ENCODE results near the gene WNT8A.

WNT8A gene

GRCh38 chr5:138093036-138093435 lies 9.2 kb downstream of the WNT8A start:
- 88% methylated on average over 1 of the region's 1 CpG for WGBS
- peaks cover 93% of the 10 kb centered on the region for H3K27me3 ChIP-seq (ENCODE audit: insufficient read depth, low read length)

GRCh38 chr5:138095100-138095907 lies 11.5 kb downstream of the WNT8A start:
- no peak overlapping the region for H3K9ac ChIP-seq (ENCODE audit: low read depth, low read length)
- H3K36me3 ChIP-seq (ENCODE audit: insufficient read depth, low read length), result no peaks in the 10 kb centered on the region
- WGBS, result 0% methylated on average over 2 of the region's 4 CpGs
- H3K27me3 ChIP-seq (ENCODE audit: insufficient read depth, low read length), result peaks cover 93% of the 10 kb centered on the region
- H3K4me1 ChIP-seq (ENCODE audit: insufficient read depth, low read length), result peaks cover 46% of the 10 kb centered on the region
- peak overlapping the region; percentile 37 for H3K4me3 ChIP-seq (ENCODE audit: low read length)
- peak overlapping the region; percentile 90; the same call in 1 of the 2 replicates for H3K27ac ChIP-seq (ENCODE audit: low read depth, low read length)
- no peaks in the 10 kb centered on the region for H3K9me3 ChIP-seq (ENCODE audit: insufficient read depth, low read depth, low read length)

More at GRCh38 chr5:138093036-138093435, 9.2 kb downstream of the WNT8A start:
- Histone ChIP-seq H3K4me1 (ENCODE audit: insufficient read depth, low read length) (peaks cover 46% of the 10 kb centered on the region), H3K9me3 (ENCODE audit: insufficient read depth, low read depth, low read length) (no peaks in the 10 kb centered on the region), H3K27ac (ENCODE audit: low read depth, low read length) (no peak overlapping the region), H3K4me3 (ENCODE audit: low read length) (no peak overlapping the region), H3K36me3 (ENCODE audit: insufficient read depth, low read length) (no peaks in the 10 kb centered on the region), H3K9ac (ENCODE audit: low read depth, low read length) (no peak overlapping the region)

- H3K27ac ChIP-seq (ENCODE audit: low read depth, low read length), result no peak overlapping the region; the same call in 1 of the 2 replicates
- H3K27me3 ChIP-seq (ENCODE audit: insufficient read depth, low read length), result peaks cover 88% of the 10 kb centered on the region
- no peaks in the 10 kb centered on the region for H3K9me3 ChIP-seq (ENCODE audit: insufficient read depth, low read depth, low read length)
- peaks cover 46% of the 10 kb centered on the region for H3K4me1 ChIP-seq (ENCODE audit: insufficient read depth, low read length)
- H3K36me3 ChIP-seq (ENCODE audit: insufficient read depth, low read length), result no peaks in the 10 kb centered on the region
- H3K9ac ChIP-seq (ENCODE audit: low read depth, low read length), result no peak overlapping the region
- WGBS, result 85% methylated on average over 2 of the region's 2 CpGs
- no peak overlapping the region for H3K4me3 ChIP-seq (ENCODE audit: low read length)
Observed at GRCh38 chr5:138096363-138096762, 12.5 kb downstream of the WNT8A start.

- Histone ChIP-seq H3K9me3 (ENCODE audit: insufficient read depth, low read depth, low read length) (no peaks in the 10 kb centered on the region), H3K4me3 (ENCODE audit: low read length) (no peak overlapping the region), H3K27ac (ENCODE audit: low read depth, low read length) (no peak overlapping the region), H3K36me3 (ENCODE audit: insufficient read depth, low read length) (no peaks in the 10 kb centered on the region), H3K27me3 (ENCODE audit: insufficient read depth, low read length) (peaks cover 84% of the 10 kb centered on the region), H3K9ac (ENCODE audit: low read depth, low read length) (no peak overlapping the region), H3K4me1 (ENCODE audit: insufficient read depth, low read length) (peaks cover 38% of the 10 kb centered on the region)
- 93% methylated on average over 11 of the region's 11 CpGs for WGBS
Observed at GRCh38 chr5:138096997-138097828, 13.4 kb downstream of the WNT8A start.

DNA sequence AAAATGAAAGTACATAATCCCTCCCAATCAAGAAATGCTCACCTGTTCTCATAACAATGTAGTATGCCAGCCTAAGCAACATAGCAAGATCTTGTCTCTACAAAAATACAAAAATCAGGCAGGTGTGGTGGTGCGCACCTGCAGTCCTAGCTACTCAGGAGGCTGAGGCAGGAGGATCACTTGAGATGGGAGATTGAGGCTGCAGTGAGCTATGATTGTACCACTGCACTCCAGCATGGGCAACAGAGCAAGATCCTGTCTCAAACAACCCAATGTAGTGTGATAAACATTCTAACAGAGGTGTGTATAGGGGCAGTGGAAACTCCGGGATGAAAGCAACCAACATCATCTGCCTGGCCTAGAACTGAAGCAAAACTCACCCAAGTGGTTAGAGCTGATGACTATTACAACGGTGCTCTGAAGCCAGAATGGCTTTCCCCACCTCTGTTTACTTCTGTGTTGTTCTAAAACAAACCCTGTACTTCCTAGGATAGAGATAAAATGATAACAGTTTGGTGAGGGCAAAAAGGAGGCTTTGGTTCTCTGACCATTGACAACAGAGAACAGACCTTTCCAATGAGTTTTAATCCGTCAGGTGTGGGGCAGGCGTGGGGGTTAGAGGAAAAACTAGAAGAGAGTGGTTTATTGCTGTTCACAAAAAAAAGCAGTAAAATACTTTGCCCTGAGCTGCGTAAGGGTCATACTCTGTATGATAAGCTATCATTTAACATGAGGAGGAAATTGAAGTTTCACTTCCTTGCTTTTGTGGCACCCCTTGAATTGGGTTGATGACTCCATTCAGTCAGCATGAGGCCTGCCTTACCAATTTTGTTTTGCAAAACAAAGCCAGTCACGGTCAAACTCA lies 18.9 kb downstream of the WNT8A start:
- Histone ChIP-seq H3K27ac (ENCODE audit: low read depth, low read length) (peak overlapping the region; percentile 72; the same call in 1 of the 2 replicates), H3K4me1 (ENCODE audit: insufficient read depth, low read length) (peaks cover 13% of the 10 kb centered on the region; the same call in 1 of the 2 replicates), H3K36me3 (ENCODE audit: insufficient read depth, low read length) (no peaks in the 10 kb centered on the region), H3K27me3 (ENCODE audit: insufficient read depth, low read length) (peaks cover 41% of the 10 kb centered on the region), H3K9me3 (ENCODE audit: insufficient read depth, low read depth, low read length) (no peaks in the 10 kb centered on the region), H3K4me3 (ENCODE audit: low read length) (no peak overlapping the region), H3K9ac (ENCODE audit: low read depth, low read length) (no peak overlapping the region)
- 47% methylated on average over 7 of the region's 7 CpGs for WGBS

DNA sequence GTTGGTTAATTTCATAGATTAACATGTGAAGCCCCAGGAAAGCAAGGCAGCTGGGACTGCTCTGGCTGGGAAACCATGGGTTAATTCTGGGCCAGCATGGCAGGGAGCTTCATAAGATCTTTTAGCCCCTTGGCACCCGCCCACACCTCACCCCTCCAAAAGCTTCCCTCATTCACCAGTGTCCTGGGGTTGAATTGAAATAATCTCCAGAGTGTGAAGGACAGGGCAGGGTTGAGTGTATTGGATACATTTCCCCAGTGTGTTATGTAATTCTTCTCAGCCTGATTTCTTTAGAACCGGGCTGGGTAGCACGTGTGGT lies 19.4 kb downstream of the WNT8A start:
- 10% methylated on average over 2 of the region's 3 CpGs for WGBS
- no peaks in the 10 kb centered on the region for H3K36me3 ChIP-seq (ENCODE audit: insufficient read depth, low read length)

GRCh38 chr5:138105709-138106108 lies 21.9 kb downstream of the WNT8A start:
- no peaks in the 10 kb centered on the region for H3K9me3 ChIP-seq (ENCODE audit: insufficient read depth, low read depth, low read length)
- no peak overlapping the region for H3K4me3 ChIP-seq (ENCODE audit: low read length)
- H3K36me3 ChIP-seq (ENCODE audit: insufficient read depth, low read length), result no peaks in the 10 kb centered on the region
- H3K27ac ChIP-seq (ENCODE audit: low read depth, low read length), result no peak overlapping the region
- H3K9ac ChIP-seq (ENCODE audit: low read depth, low read length), result no peak overlapping the region
- WGBS, result 98% methylated on average over 6 of the region's 6 CpGs
- peaks cover 21% of the 10 kb centered on the region for H3K4me1 ChIP-seq (ENCODE audit: insufficient read depth, low read length)
- H3K27me3 ChIP-seq (ENCODE audit: insufficient read depth, low read length), result peaks cover 14% of the 10 kb centered on the region

More for the DNA sequence above, 19.4 kb downstream of the WNT8A start:
- Histone ChIP-seq H3K27me3 (ENCODE audit: insufficient read depth, low read length) (peaks cover 35% of the 10 kb centered on the region), H3K9ac (ENCODE audit: low read depth, low read length) (no peak overlapping the region), H3K27ac (ENCODE audit: low read depth, low read length) (peak overlapping the region; percentile 72; the same call in 1 of the 2 replicates), H3K9me3 (ENCODE audit: insufficient read depth, low read depth, low read length) (no peaks in the 10 kb centered on the region), H3K4me3 (ENCODE audit: low read length) (no peak overlapping the region), H3K4me1 (ENCODE audit: insufficient read depth, low read length) (peaks cover 13% of the 10 kb centered on the region; the same call in 1 of the 2 replicates)

GRCh38 chr5:138107213-138107612 lies 23.4 kb downstream of the WNT8A start:
- no CpG with 5 or more reads among the region's 1 CpG for WGBS
- H3K9ac ChIP-seq (ENCODE audit: low read depth, low read length), result no peak overlapping the region
- no peak overlapping the region for H3K27ac ChIP-seq (ENCODE audit: low read depth, low read length)
- H3K4me3 ChIP-seq (ENCODE audit: low read length), result no peak overlapping the region
- H3K4me1 ChIP-seq (ENCODE audit: insufficient read depth, low read length), result peaks cover 23% of the 10 kb centered on the region
- no peaks in the 10 kb centered on the region for H3K9me3 ChIP-seq (ENCODE audit: insufficient read depth, low read depth, low read length)
- no peaks in the 10 kb centered on the region for H3K36me3 ChIP-seq (ENCODE audit: insufficient read depth, low read length)
- H3K27me3 ChIP-seq (ENCODE audit: insufficient read depth, low read length), result peaks cover 6% of the 10 kb centered on the region; the same call in 1 of the 2 replicates

GRCh38 chr5:138109463-138110265 lies 25.8 kb downstream of the WNT8A start:
- Histone ChIP-seq H3K9me3 (ENCODE audit: insufficient read depth, low read depth, low read length) (no peaks in the 10 kb centered on the region), H3K9ac (ENCODE audit: low read depth, low read length) (no peak overlapping the region), H3K27ac (ENCODE audit: low read depth, low read length) (no peak overlapping the region), H3K4me1 (ENCODE audit: insufficient read depth, low read length) (peaks cover 10% of the 10 kb centered on the region), H3K36me3 (ENCODE audit: insufficient read depth, low read length) (no peaks in the 10 kb centered on the region), H3K4me3 (ENCODE audit: low read length) (no peak overlapping the region), H3K27me3 (ENCODE audit: insufficient read depth, low read length) (no peaks in the 10 kb centered on the region)
- WGBS, result 67% methylated on average over 1 of the region's 1 CpG

DNA sequence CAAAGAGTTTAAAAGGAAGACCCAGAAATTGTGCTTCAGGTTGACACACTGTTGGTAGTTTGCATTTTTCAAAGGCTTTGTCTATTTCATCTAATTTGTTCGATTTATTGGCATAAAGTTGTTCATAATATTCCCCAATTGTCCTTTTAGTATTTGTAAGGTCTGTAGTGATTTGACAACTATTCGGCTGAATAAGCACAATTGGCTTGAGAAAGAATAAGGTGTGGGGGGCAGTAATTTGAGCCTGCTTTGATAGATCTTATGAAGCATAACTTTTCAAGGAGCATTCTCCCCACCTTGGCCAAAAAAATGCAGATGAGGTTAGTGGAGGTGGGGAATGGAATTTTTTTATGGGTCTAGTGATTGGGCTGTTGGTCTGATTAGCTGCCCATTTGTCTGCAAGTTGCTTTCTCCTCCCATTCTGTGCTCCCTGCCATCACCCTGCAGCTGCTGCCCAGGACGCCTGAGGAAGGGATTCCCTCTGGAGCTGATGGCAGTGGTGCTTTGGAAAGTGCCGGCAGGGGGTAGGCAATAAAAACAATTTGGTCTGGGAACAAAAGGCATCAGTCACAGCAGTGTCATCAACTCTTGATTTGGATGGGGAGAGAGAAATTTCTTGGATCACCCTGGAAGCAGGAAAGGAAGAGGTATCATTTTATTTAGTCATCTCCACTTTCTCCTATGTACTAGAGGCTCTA lies 26.6 kb downstream of the WNT8A start:
- 36% methylated on average over 3 of the region's 4 CpGs for WGBS
- Histone ChIP-seq H3K4me1 (ENCODE audit: insufficient read depth, low read length) (peaks cover 10% of the 10 kb centered on the region), H3K9ac (ENCODE audit: low read depth, low read length) (no peak overlapping the region), H3K27me3 (ENCODE audit: insufficient read depth, low read length) (no peaks in the 10 kb centered on the region), H3K9me3 (ENCODE audit: insufficient read depth, low read depth, low read length) (no peaks in the 10 kb centered on the region), H3K4me3 (ENCODE audit: low read length) (no peak overlapping the region), H3K36me3 (ENCODE audit: insufficient read depth, low read length) (no peaks in the 10 kb centered on the region), H3K27ac (ENCODE audit: low read depth, low read length) (no peak overlapping the region)

All from HUES64 (cell line).